Dedifferentiated amniotic fluid mesenchymal stem cell (primary cell): Measurements from ENCODE around the gene CASZ1.

ENCODE experiments used
- DNase-seq: peaks from one replicate; pipeline ENCODE4 v3.0.0-alpha.2; 2016; ENCODE audit errors: extremely low spot score

Gene CASZ1

DNA sequence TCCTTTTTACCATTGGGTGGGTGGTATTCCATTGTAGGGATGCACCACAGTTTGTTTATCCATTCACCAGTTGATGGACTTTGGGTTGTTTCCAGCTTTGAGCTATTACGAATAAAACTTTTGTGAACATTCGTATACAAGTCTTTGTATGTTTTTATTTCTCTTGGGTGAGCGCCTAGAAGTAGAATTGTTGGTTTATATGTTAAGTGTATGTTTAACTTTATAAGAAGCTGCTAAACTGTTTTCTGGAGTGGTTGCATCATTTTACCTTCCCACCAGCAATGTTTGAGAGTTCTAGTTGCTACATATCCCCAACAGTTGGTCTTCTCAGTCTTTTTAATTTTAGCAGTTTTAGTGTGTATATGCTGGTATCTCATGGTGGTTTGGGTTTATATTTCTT, 189.2 kb downstream of the CASZ1 start:
- DNase-seq = no peak

DNA sequence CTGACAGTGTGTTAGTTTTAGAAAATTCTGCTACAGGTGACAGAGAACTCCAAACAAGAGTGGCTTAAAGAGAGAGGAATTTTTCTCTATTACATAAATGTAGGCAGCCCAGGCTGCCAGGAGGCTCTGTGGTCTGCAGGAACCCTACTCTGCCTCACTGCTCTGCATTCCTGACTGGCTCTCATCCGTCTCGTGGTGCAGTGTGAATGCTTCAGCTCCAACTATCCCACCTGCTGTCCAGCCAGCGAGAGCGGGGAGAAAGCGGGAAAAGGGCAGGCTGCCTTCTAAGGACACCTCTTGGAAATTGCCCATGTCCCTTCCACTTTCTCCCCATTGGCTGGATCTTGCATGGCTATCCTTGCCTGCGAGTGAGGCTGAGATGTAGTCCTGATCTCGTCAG, 190.4 kb downstream of the CASZ1 start:
- DNase-seq = no peak

DNA sequence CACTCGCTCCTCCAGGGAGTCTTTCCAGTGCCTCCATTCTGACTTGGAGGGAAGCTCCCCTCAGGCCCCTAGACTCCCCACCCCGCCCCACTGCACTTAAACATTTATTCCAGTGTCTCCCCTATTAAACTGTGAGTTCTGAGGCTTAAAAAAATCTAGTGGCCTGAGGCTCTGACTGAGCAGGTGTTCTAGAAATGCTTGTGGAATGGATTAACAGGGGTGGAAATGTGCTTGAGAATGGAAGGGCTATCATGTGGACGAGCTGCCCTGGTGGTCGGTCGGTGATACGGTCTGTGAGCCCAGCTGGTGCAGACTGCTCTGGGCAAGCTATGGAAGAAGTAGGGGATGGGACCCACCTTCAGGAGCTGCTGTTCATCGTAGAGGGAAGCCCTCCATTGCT, 191.5 kb downstream of the CASZ1 start:
- no peak for DNase-seq

DNA sequence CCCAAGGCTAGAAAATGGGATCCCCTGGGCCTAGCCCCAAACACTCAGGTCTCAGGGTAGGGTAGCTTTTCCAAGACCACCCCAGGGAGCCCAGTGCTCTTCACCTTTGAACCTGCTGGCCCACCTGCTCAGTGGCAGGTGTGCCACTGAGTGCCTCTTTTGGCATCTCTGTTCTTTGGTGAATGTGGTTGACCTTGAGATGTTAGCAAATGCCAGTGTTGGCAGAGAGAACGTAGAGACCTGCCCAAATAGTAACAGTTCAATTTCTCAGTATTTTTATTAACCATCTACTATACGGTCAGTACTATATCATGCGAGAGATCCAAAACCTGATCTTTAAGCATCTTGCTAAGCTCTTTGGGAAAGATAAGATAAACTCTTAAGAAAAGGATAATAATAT, 193.5 kb downstream of the CASZ1 start:
- DNase-seq = no peak

DNA sequence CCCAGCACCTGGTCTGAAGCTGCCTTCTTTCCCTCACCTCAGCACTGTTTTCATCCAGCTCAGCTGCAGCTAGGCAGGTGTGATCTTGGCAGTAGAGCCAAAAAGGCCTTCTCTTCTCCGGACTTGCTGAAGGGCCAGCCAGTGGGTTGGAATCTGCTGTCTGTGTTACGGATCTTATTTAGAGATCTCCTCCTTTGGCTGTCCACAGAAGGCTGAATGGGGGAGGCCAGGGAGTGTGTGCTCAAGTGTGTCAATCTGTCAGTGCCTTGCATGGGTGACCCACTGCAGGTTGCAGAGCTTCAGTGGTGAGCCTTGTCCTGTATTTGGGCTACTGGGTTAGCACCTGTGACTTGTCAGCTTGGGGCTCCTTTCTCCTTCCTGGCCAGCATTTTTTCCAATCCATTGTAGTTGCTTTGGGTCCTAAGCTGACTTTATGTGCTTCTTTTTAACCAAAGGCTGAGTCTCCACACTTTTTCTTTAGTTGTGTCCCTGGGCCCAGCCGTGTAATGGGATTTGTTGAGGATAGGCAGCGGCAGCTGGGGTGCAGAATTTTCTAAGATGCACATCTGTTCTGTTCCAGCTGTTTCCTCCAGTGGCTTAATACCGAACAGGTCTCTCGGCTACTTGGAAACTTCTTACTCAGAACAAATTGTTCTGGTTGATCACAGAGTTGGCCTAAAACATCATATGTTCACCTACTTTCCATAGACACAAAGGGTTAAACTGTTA, 194.9 kb downstream of the CASZ1 start:
- DNase-seq = no peak

DNA sequence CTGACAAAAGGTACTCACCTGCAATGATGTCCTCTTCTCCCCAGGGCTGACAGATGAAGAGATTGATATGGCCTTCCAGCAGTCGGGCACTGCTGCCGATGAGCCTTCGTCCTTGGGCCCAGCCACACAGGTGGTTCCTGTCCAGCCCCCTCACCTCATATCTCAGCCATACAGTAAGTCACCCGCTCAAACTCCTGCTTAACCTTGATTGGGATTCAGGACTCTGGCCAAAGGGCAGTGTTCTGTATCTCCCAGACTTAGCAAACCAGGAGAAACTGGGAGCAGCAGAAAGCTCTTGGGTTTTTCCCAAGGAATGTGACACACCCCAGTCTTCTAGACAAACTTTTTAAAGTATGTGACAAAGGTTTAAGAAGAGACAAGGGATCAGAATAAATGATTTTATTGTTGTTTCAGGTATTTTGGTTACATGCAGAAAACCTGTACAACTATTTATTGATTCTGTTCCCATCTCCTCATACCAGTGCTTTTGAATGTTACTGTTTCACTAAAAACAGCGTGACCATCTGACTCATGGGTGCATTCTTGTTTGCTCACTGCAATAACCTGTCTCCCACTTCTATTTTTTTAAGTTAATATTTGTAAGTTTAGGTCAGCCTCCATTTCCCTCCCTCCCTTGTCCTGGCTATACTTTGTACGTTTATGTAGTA, 197.1 kb downstream of the CASZ1 start:
- peak; percentile 59 for DNase-seq

DNA sequence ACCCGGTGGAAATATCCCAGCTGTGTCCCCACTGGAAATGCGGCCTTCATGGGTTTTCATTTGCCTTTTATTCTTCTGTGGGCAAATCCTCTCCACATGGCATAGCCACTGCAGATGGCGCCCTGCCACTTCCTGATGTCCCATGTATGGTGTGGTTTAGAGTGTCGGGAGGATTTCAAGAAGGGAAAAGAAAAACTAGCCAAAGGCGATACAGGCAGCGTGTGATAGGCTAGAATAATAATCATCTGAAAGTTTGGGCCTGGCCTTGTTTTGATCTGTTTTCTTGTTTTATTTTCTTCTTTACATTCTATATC, 198.1 kb downstream of the CASZ1 start:
- DNase-seq = no peak

DNA sequence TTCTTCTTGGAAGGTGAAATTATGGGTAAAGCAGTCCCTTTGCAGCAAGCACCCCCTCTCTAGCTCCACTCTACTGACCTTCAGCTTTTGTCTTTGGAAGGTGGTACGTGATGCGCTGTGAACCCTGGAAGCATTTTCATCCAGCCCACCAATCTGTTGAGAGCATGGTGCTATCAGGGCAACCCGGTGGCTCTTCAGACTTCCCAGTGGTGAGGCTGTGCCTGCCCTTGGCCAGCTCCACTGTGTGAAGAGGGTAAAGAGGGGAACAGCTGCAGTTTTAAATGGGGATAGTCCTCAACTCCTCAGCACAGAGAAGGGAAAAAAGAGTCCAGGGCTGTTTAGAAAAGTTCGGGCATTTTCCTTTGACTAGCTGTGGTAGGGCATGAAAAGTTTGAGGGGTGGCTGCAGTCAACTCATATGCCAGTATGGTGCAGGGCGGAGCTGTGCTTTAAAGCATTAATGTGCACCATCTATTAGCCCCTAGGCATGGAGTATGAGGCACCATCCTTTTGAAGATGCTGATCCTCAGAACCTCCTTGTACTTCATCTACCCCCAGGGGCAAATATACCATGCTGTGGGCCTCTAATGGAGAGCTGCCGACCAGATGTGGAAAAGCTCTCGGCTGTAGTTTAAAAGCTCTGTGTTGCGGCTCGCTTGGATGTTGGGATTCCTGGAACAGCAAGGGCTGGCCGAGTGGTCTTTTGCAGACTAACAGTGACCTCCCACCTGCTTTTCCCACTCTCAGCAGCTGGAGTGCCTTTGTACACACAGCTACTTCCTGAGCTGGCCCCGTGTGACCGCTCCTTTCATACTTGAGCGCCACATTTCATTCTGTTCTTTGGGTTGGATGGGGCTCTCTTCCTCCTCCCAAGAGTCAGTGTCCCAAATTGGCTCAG, 198.7 kb downstream of the CASZ1 start:
- no peak for DNase-seq

DNA sequence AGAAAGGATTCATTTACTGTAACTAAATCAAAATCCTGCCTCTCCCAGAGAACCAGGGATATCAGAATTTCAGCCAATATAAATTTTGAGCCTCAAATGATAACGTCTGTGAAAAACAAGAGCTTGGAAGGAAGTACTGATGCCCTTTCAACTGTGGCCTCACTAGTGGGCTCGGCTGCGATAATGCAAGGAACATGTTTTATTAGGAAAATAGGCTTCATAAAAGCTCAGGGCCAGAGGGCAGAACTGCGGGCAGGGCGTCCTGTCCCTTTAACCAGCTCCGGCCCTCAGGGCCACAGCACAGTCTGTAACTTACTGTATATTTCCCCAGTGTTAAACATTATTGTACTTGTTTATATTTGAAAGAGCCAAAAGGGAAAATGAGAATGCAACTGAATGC, 199.7 kb downstream of the CASZ1 start:
- DNase-seq = no peak

DNA sequence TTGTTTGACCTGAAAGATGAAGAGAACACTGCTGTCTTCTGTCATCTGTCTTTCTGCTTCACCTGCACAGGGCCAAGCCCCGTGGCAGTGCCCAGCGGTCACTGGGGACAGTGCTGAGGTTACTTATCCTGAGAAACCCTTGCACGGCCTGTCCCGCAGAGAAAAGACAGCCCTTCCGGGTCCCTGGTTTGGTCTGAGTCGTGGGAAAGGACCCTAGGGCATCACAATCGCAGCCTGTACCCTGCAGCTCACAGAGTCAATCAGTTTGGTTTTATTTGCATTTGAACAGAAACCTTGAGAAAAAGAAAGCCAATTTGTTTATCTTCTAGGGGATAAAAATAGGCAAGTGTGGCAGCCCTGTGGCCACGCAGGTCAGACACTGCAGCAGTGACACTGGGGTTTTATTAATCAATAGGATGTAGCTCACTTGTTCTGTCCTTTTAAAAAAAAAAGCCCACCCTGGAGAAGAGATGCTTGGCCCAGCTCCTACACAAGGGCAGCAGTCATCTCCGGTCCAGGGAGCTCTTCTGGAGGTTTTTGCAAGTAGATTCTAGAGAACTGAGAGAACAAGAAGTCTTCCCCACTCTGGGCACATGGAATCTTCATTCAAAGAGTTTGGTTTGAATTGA, 201.7 kb downstream of the CASZ1 start:
- DNase-seq = no peak

DNA sequence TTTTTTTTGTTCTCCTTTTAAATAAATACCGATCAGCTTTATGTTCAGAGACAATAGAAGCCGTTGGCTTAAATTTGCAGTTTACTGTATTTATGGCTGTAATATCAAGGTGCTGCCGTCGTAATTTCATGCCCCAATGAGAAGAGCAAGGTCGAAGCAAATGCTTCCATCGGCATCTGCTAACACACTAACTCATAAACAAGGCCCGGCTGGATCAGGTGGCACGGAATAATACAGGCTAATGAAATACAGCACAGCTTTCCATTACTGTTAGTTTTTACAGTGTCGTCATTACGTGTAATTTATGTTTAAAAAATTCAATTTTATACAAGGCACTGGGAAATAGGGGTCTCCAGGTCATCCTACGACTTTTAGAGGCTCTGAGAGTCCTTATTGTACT, 202.7 kb downstream of the CASZ1 start:
- DNase-seq = no peak

DNA sequence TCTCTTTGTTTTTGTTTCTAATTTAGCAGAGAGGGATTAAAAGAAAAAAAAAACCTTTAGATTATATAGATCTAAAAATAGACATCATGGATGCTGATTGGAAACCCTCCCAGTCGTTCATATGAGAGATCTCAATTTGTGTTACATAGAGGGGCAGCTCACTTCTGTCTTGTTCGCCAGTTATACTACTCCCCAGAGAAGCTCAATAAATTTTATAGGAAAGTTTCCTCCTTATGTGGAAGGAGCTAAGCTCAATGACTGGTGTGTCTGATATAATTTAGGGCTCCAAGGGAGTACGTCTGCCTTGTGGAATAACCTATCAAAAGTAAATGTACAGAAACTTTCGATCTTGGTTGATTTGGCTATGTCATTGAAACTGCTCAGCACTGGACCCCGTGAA, 204.1 kb downstream of the CASZ1 start:
- no peak for DNase-seq

DNA sequence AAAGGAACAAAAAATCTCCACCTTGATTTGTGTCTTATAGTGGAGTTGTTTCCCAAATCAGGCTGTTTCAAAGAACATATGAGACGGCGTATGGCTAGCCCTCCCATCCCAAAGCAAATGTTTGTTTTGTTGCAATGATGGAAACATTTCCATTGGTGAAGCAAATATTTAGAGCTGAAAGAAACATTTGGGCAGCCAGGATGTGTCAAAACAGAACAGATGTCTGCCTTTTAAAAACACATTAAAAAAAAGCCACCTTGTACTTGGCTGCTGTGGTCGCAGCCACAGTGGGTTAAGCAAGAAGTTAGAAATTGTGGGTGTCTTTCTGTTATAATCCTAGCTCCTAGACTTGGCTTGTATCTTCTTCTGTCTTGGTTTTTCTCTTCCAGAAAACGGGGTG, 205.4 kb downstream of the CASZ1 start:
- no peak for DNase-seq

DNA sequence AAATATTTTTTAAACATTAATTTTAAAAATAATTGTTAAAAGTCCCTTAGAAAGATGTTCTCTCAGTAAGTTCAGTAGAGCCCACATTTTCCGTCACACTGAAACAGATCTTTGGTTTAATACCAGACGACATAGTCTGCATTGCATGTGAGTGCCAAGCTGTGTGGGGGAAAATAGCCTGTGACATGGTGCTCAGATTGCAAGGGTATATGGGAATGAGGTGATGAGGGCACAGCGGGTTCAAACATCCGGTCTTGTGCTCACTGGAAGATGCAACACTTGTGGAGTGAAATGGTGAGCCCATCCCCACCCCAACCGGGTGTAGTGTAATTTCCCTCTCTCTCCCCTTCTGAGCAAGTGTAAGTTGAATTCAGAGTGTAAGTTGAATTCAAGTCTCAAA, 207.4 kb downstream of the CASZ1 start:
- no peak for DNase-seq

DNA sequence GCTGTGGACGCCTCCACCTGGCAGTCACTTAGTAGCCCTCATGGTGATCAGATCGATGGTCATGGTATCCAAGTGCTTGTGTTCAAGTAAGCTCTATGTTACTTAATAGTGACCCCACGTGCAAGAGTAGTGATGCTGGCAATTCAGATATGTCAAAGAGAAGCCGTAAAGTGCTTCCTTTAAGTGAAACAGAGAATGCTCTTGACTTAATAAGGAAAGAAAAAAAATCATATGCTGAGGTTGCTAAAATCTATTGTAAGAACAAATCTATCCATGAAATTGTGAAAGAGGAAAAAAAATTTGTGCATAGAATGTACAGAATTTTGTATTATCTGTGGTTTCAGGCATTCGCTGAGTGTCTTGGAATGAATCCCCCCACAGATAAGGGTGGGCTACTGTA, 207.8 kb downstream of the CASZ1 start:
- no peak for DNase-seq
